Measurements from ENCODE around the gene HOXA4.

DNA sequence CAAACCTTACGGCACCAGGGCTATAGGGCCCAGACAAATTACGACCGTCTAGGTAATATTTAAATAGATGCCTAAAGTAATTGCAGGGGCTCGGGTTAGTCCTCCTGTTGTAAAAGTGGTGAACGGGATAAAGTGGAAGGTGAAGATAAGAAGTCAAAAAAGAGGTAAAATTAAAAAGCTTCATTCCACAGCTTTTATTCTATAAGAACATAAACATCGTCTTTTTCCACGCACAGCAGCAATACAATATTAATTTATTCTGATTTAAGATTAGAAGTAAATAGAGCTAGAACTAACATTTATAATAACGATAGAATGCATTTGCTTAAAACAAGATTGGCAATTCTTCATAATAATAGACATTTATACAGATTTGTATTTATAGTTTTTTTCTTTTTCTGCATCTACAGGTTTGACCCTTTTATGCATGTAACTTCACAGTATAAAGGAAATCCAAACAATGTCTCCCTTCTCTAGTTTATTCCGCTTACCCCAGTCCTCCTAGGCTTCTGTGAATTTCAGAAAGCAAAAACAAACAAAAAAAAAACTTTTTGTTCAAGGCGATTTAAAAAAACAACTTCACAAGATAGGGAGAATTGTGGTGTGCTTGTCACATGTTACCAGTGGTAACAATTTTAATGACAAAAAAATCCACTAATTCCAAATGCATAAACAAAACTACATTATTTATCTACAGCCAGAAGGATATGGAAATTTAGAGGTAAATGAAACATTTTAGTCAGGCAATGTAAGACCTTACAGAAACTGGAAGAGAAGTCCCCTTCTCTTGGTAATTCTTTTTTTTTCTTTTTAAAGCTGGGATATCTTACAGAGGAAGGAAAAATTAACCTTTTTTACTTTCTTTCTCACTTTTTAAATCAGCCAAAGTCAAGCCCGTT lies 40.1 kb upstream of the HOXA4 start:
- TF ChIP-seq, protein P1, sequence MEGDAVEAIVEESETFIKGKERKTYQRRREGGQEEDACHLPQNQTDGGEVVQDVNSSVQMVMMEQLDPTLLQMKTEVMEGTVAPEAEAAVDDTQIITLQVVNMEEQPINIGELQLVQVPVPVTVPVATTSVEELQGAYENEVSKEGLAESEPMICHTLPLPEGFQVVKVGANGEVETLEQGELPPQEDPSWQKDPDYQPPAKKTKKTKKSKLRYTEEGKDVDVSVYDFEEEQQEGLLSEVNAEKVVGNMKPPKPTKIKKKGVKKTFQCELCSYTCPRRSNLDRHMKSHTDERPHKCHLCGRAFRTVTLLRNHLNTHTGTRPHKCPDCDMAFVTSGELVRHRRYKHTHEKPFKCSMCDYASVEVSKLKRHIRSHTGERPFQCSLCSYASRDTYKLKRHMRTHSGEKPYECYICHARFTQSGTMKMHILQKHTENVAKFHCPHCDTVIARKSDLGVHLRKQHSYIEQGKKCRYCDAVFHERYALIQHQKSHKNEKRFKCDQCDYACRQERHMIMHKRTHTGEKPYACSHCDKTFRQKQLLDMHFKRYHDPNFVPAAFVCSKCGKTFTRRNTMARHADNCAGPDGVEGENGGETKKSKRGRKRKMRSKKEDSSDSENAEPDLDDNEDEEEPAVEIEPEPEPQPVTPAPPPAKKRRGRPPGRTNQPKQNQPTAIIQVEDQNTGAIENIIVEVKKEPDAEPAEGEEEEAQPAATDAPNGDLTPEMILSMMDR (IDR thresholded peaks at IDR 0.05): no peak
- TF ChIP-seq POLR2A (IDR thresholded peaks at IDR 0.05): no peak
